Measurements from ENCODE around the gene DNAJC17. TPM values are rescaled to one million over a fixed set of nuclear protein-coding genes. Genes with fewer than 3 reads are reported as not detected.

Gene DNAJC17
- total RNA-seq, 4 donors from 2014 or later: 23.9 to 61.5 (median 36.3) TPM

DNA sequence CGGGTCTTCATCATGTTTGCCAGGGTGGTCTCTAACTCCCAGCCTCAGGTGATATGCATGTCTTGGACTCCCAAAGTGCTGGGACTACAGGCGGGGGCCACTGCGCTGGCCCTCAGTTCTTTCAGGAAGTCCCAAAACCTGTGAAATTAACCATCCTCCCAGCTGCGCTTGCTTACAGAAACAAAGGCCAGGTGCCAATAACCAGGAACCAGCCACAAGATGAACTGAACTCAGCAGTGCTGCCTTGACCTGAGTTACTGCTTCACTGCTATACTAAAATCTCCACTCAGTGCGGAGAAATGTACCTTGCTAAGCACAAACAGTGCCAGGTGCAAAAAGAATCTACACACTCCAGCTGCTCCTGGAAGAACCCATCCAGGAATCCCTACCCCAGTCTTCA, 47.3 kb downstream of the DNAJC17 start:
- no peaks in the 10 kb centered on the region for H3K9me3 ChIP-seq
- no peak overlapping the region for H3K27ac ChIP-seq
- H3K27me3 ChIP-seq: no peaks in the 10 kb centered on the region
- WGBS, 2 donors: 87 to 93% methylated on average over 5 of the region's 5 CpGs
- no peak for DNase-seq (ENCODE audit: low spot score in 2 of 2)
- H3K36me3 ChIP-seq: no peaks in the 10 kb centered on the region
- TF ChIP-seq EP300 (IDR thresholded peaks at IDR 0.05) (no peak), POLR2A (IDR thresholded peaks at IDR 0.05) (no peak)
- TF ChIP-seq, protein P1, sequence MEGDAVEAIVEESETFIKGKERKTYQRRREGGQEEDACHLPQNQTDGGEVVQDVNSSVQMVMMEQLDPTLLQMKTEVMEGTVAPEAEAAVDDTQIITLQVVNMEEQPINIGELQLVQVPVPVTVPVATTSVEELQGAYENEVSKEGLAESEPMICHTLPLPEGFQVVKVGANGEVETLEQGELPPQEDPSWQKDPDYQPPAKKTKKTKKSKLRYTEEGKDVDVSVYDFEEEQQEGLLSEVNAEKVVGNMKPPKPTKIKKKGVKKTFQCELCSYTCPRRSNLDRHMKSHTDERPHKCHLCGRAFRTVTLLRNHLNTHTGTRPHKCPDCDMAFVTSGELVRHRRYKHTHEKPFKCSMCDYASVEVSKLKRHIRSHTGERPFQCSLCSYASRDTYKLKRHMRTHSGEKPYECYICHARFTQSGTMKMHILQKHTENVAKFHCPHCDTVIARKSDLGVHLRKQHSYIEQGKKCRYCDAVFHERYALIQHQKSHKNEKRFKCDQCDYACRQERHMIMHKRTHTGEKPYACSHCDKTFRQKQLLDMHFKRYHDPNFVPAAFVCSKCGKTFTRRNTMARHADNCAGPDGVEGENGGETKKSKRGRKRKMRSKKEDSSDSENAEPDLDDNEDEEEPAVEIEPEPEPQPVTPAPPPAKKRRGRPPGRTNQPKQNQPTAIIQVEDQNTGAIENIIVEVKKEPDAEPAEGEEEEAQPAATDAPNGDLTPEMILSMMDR (IDR thresholded peaks at IDR 0.05): no peak
- H3K4me1 ChIP-seq: peaks cover 0 to 27% (median 18%) of the 10 kb centered on the region in 4 donors
- no peak overlapping the region for H3K4me3 ChIP-seq

DNA sequence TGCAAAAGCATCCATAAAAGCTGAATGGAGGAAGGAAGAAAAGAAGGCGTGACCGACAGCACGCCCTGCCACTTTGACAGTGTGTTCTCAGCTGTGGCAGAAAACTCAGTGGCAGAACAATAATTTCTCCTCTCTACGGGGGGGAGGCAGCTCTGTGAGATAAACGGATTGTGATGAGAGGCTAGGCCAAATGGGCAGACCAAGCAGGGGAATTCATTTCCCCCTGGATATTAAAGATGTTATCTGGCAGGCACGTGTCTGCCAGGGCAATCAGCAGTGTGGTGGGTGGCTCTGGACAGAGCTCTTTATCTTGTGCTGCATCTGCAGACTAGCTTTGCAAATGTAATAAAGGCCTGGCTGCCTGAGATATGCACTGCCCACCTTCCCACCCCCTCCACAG, 50.3 kb downstream of the DNAJC17 start:
- H3K27ac ChIP-seq: no peak overlapping the region
- no peak overlapping the region for H3K4me3 ChIP-seq
- TF ChIP-seq EP300 (IDR thresholded peaks at IDR 0.05) (no peak), POLR2A (IDR thresholded peaks at IDR 0.05) (no peak)
- TF ChIP-seq, protein P1 (IDR thresholded peaks at IDR 0.05): no peak
- peaks cover 0 to 10% (median 0%) of the 10 kb centered on the region in 3 donors for H3K36me3 ChIP-seq
- WGBS, 2 donors: 44 to 60% methylated on average over 6 of the region's 6 CpGs
- H3K9me3 ChIP-seq: no peaks in the 10 kb centered on the region
- peaks cover 0 to 26% (median 5%) of the 10 kb centered on the region in 4 donors for H3K4me1 ChIP-seq
- H3K27me3 ChIP-seq: no peaks in the 10 kb centered on the region
- no peak for DNase-seq (ENCODE audit: low spot score in 2 of 2)

DNA sequence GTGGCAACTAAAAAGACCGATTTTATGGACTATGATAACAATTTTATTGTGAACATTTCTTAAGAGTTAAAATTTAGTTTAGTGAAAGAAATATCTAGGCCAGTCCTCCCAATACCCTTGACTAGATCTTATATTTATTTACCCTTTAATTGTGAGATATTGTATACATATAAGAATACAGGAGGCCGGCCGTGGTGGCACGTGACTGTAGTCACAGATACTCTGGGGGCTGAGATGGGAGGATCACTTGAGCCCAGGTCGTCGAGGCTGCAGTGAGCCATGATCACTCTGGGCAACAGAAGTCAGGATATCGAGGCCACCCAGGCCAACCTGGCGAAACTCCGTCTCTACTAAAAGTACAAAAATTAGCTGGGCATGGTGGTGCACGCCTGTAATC, 51.5 kb downstream of the DNAJC17 start:
- TF ChIP-seq EP300 (IDR thresholded peaks at IDR 0.05): no peak

DNA sequence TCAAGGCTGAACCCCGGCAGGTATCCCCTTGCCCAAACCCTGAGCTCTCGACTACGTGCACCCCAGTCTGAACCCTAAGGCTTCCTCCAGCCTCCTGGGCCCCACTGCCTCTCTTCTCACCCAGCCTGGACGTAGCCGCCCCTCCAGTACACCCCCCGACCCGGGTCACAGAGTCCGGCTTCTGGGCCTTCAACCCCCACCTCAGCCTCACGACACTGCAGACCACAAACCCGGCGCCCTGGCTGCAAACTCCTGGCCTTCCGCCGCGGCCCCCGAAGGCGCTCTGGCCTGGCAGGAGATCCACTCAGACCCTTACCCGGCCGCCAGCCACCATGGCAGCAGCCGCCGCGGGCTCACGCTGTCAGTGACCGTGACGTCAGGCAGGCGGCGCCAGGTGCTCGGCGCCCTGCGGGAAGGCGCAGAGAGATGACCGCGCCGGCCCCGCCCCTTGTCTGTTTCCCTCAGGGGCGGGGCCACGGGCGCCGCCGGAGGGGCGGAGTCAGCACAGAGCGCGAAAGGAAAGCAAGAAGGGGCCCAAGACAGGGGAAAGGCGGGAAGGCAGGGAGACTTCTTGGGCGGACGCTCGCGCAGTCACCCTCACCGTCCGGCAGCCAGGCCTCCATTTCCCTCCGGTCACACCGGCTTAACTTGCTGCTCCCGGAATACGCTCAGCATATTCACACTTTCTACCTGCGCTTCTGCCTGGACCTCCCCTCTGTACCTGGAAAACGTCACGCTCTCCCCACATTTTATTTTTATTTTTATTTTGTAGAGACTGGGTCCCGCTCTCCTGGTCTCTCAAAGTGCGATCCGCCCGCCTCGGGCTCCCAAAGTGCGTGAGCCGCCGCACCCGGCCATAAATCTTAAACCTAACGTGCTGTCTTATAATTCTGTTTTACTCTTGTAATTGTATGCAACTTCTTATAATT, 52.1 kb downstream of the DNAJC17 start, which contains the start of gene RMDN3:
Gene RMDN3 (minus strand): TSS at position 372 of the 929 bp plus-strand sequence. CDS start 471 bp downstream, outside the sequence.
- WGBS, 2 donors: 1 to 2% methylated on average over 47 to 66 of the region's 66 CpGs
- peak within 1 kb of the TSS; percentile 72 to 92 (median 88) for H3K27ac ChIP-seq
- no peaks in the 10 kb centered on the region for H3K27me3 ChIP-seq
- H3K36me3 ChIP-seq: peaks cover 0 to 28% (median 6%) of the 10 kb centered on the region in 3 donors
- peak within 1 kb of the TSS; percentile 65 to 96 (median 72) for H3K4me3 ChIP-seq
- peaks cover 0 to 26% (median 5%) of the 10 kb centered on the region in 4 donors for H3K4me1 ChIP-seq
- DNase-seq (ENCODE audit: low spot score in 2 of 2): peak; percentile 82 to 89
- no peaks in the 10 kb centered on the region for H3K9me3 ChIP-seq
- TF ChIP-seq POLR2A (IDR thresholded peaks at IDR 0.05) (peak; percentile 3 to 61), EP300 (IDR thresholded peaks at IDR 0.05) (peak; percentile 81 to 97)
- TF ChIP-seq, protein P1 (IDR thresholded peaks at IDR 0.05): peak in 3 of 5 experiments; percentile 22 to 58 (median 31)

More for the DNA sequence above, 51.5 kb downstream of the DNAJC17 start:
- WGBS, 2 donors: 75 to 76% methylated on average over 10 of the region's 10 CpGs
- peak overlapping the region; percentile 65 to 96 (median 72) for H3K4me3 ChIP-seq
- H3K36me3 ChIP-seq: peaks cover 0 to 21% (median 1%) of the 10 kb centered on the region in 3 donors
- H3K27ac ChIP-seq: peak overlapping the region; percentile 72 to 92 (median 88)
- H3K4me1 ChIP-seq: peaks cover 0 to 26% (median 5%) of the 10 kb centered on the region in 4 donors
- DNase-seq (ENCODE audit: low spot score in 2 of 2): no peak
- no peaks in the 10 kb centered on the region for H3K27me3 ChIP-seq
- H3K9me3 ChIP-seq: no peaks in the 10 kb centered on the region

DNA sequence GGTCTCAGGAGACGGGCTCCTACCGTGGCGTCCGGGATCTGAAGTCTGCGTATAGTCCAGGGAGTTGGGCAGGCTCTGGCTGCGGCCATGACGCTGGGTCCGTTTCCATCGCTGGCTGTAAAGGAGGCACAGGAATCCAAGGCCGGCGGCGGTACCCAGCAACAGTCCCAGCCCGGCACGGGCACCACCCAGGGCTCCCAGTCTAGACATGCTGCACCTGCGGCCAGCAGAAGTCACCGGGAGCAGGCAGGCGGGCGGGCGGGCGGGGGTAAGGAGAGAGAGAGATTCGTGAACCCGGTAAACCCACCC, 52.7 kb downstream of the DNAJC17 start:
- H3K36me3 ChIP-seq: peaks cover 0 to 34% (median 6%) of the 10 kb centered on the region in 3 donors

More for the DNA sequence above, 52.7 kb downstream of the DNAJC17 start:
- H3K27me3 ChIP-seq: no peaks in the 10 kb centered on the region
- WGBS, 2 donors: 0% methylated on average over 6 to 15 of the region's 22 CpGs
- peak overlapping the region; percentile 72 to 92 (median 88) for H3K27ac ChIP-seq
- H3K4me1 ChIP-seq: peaks cover 0 to 26% (median 5%) of the 10 kb centered on the region in 4 donors
- TF ChIP-seq, protein P1 (IDR thresholded peaks at IDR 0.05): no peak
- no peak for TF ChIP-seq POLR2A (IDR thresholded peaks at IDR 0.05)
- no peak for TF ChIP-seq EP300 (IDR thresholded peaks at IDR 0.05)
- no peak for DNase-seq (ENCODE audit: low spot score in 2 of 2)
- H3K9me3 ChIP-seq: no peaks in the 10 kb centered on the region
- peak overlapping the region; percentile 65 to 96 (median 72) for H3K4me3 ChIP-seq

Data from tibial nerve (tissue), 4 donors.